NCI-H748 treated with DMSO at 0.1 percent for 48 hours (cell line): ENCODE data around the gene CCDC127.
A peak's percentile ranks its signal among the peaks of the same experiment; 100 is the strongest.

Source experiments
- DNase-seq: peaks from one replicate; lab custom pipeline; 2025; lab: John Stamatoyannopoulos, UW

Gene CCDC127

DNA sequence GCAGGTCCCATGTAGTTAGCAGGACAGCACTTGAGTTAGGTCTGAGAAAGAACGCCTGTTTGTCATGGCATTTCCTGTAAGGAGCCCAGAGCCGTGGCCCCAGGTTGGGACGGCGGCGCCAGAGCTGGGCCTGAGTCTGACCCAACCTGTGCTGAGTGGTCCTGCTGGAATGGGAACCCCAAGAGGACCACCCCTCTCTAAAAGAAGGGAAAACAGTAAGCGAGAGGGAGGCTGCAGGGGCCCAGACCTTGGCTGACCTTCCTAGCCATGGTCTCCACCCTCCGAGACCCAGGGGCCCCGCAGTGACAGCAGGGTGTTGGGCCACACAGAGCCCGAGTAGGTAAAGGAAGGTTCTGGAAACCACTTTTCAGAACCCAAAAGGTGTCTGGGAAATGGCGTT lies 28.5 kb downstream of the CCDC127 start:
- DNase-seq = no peak

DNA sequence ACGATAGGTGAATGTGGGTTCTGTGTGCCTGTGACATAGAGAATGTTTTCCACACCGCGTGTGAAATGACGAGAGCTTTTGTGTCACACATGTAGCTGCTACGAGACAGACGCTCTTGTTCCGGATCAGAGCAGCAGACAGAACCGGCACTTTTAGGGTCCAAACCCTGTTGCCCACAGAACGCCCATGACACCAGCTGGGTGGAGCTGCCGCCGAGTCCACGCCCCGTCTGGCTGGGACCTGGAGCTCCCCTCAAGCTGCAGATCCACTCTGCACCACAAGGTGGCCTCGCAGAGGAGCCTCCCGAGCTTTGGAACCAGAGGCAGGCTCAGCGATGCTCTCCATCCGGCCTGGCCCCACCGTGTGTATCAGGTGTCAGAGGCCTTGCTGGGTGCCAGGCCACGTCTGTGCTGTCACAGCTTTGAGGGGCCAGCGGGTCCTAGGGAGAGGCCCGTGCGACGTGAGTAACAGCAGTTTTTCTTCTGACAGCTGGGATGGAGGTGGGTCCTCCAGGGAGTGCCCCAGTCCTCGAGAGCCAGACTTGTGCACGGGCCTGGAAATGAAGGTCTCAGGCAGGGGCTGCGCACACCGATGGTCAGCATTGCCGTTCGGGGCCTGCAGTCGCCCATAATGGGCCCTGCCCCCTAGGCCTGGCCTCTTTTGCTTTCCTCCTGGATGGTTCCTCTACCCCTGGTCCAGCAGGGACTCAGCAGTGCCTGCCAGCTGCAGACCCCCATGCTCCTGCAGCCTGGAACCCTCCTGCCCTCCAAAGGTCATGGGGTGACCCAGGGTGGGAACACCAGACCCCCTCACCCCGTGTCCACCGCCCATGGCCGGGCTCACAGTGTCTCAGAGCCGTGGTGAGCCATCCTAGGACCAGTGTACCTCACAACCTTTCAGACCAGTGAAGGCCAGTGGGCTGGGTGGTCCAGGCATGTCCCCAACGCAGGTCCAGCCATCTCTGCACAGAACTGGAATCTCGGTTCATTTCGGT lies 29.2 kb downstream of the CCDC127 start:
- peak; percentile 94 for DNase-seq

DNA sequence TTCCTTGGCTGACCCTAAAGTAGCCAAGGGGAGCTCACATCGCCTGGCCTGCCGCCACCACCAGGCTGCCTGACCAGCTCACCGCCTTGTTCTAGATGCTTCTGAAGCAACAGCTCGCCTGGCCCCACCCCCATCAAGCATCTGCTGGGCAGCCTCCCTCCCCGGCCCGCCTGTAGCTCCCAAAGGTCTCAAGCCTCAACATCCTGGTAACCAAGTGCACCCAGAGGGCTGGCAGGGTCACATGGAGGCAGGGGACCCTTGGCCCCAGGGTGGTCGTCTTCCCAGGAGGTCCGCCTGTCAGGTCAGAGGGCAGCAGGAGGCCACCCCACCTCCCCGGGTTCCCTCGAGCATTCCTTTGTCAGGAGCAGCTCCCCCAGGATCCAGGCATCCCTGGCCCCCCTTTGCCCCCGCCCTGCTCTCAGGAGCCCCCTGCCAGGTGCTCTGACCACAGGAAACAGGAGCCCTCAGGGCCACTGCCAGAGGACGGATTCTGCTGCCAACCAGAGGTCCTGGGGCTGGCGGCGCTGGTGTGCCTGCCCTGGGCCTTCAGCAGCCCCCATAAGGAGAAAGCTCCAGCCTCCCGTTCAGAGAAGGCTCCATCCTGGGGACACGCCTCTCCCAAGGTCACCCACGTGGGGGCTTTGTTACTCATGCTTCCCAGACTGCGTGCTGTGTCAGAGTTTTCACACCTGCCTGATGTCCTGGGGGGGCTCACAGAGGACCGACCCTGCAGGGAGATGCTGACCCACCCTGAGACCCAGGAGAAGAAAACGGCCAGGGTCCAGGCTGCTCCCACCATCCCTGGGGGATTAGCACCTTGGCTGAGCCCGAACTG lies 30.1 kb downstream of the CCDC127 start:
- no peak for DNase-seq

DNA sequence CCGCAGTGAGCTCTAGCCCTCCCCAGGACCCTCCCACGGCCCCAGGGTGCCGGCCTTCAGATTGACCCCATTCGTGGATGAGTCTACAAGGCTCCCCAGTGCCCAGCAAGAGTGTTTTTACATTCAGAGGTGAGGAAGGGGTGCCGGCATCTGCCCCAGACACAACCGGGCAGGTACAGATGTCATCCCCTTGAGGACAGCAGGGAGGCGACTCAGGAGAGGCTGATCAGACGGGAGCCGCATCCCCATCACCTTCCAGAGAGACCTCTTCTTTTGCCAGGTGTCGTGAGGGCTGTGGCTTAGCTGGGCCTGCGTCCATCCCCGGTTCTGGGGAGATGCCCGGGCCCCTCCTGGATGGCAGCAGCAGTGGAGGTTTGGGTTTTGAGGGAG lies 30.9 kb downstream of the CCDC127 start:
- no peak for DNase-seq

DNA sequence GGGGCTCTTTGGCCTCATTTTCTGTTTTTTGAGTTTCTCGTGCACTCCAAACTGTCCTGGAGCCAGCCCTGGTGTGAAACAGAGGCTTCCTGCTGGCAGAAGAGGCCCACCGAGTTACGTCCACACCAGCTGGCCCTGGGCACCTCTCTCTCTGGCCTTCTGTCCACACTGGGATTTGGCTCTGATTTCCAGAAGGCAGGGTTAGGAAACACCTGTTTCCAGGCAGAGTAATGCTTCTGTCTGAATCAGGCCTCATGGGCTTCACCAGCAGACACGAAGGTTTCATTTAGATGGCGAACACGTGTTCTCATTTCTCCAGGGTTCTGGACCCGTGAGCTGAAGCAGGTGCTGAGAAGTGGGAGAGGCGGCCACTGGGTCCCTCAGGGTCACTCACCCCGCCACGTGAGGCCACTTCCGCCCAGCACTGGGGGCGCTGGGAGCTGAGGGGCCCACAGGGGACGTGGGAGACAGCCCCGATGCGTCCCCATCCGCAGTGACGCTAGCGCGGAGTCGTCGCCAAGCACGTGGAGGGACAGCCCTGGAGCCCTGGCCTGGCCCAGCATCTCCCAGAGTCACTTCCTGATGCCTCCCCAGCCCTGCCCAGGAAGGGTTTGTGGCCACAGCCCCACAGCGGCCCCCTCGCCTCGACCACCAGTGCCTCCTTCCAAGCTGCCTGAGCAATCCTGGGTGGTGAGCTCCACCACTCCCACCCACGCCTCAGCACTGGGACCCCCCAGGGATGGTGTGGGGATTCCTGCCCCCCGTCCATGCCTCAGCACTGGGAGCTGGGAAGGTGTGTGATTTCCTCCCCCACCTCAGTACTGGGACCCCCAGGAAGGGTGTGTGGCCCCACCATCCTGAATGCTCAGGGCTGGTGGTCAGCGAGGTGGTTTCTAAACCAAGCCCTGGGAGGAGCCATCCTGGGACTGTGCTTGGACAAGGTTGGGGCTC lies 31.6 kb downstream of the CCDC127 start:
- DNase-seq = no peak

DNA sequence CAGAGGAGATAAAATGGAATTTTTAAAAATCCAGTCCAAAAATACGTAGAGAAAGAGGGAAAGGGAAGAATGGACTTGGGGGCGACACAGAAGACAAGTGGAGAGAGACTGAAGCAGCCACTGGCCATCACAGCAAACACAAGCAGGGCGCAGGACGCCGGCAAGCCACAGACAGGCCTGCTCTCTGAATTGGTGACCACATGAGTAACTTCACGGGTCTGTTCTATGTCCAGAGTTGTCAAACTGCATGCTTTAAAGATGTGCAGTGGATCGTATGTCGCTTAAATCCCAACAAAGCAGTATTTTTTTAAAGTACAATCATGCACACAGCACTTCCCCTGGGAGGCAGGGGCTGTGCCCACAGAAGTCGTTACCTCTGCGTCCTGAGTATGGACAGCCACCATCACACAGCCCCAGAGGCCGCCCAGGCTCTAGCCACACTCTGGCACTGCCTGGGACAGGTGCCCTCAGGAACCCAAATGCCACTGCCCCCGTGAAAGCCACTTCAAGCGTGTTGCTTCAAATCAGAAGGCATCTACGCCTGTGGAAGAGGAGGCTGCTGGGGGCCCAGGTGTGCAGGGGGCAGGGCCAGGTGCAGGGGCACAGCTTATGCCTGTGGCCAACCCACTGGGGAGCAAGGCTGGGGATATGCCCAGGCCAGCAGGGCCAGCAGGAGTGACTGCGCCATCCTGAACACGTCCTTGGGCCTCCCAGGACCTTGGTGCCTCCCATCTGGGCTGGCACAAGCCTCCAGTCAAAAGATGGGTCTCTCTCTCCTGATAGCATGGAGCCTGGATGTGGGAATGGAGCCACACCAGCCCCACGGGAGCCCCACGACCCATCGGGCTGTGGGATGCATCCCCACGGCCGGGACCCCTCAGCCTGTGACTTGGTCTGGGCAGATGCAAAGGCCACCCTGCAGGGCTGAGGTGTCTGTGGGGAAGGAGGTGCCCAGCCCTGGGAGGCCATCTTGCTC lies 32.6 kb downstream of the CCDC127 start:
- DNase-seq = no peak

DNA sequence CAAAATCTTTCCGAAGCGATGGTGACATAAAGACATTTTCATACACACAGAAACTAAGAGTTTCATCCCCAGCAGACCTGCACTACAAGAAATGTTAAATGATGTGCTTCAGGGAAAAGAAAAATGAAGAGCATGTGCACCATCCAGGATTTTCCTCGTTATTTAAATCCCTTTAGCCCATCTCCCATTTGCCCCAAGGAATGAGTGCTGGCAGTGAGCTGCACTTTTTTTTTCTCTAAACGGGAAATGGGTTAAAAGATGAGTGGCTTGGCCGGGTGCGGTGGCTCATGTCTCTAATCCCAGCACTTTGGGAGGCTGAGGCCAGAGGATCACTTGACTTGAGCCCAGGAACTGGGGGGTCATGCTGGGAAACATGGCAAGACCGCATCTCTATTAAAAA lies 33.5 kb downstream of the CCDC127 start:
- no peak for DNase-seq

DNA sequence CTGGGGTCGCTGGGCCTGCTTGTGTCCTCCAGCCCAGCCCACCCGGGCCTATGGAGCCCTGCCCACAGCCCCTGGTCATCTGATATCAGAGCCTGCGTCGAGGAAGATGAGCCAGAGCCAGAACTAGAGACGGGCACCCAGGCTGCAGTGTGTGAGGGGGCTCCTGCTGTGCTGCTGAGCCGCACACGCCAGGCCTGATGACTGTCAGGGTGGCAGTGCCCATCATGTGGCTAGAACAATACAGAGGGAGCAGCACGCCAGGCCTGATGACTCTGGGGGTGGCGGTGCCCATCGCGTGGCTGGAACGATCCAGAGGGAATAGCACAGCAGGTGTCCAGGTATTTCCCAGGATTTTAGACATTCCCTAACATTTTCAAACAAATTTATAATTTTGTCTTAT lies 35.8 kb downstream of the CCDC127 start:
- no peak for DNase-seq

DNA sequence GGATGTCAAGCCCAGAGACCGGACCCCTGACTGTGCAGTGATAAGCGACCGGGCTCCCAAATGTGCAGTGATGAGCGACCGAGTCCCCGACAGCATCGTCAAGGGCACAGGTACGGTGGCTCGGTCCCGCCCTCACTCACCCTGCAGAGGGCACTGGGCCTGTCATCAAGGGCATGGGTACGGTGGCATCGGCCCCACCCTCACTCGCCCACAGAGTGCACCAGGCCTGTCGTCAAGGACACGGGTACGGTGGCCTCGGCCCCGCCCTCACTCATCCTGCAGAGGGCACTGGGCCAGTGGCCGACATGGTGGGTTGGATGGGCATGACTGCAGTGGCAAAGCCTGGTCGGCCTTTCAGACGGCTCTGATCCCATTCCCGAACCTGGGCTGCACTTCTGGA lies 36.4 kb downstream of the CCDC127 start:
- DNase-seq = no peak

DNA sequence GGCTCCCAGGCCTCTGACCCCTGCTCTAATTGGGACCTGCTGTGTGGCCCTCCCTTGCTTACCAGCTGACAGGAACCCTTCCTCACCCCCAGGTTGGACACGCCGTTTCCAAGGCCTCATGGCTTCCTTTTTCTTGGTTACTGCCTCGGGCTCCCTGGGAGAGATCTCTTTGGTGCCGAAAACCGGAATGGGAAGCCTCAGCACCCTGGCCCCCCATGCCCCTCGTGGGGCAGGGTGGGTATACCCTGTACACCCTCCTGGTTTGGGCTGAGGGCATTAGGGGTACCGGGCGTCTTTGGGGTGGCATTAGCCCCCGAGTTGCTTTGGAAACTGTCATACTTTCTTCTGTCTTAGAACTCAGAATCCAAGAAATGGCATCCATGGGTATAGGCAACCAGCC lies 36.8 kb downstream of the CCDC127 start:
- no peak for DNase-seq

DNA sequence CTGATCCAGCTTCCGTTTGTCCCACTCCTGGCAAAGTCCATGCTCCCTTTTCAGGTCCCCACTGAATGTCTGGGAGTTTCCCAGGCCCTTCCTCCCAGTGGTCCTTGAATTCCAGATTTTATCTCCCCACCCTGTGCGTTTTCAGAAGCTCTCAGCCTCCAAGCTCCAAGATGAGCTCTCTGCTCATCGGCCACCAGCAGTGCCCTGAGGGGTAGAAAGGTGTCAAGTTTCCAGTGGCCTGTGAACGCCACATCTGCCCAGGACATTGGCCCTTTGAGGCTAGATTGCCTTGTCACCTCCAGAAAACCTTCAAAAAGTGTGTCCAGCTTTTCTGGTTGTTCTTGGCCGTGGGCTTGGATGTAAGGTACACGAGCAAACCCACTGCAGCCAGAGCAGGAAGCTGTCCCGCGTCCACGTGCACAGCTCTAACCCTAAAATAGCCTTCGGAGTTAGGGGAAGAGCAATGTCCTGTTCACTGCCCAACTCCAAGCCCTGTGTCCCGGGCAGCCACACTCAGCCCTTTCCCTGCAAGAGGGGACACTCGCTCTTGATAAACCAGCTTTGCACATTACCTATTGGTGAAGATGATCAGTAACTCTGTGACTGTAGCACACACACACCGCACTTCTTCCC lies 37.6 kb downstream of the CCDC127 start:
- DNase-seq = no peak

DNA sequence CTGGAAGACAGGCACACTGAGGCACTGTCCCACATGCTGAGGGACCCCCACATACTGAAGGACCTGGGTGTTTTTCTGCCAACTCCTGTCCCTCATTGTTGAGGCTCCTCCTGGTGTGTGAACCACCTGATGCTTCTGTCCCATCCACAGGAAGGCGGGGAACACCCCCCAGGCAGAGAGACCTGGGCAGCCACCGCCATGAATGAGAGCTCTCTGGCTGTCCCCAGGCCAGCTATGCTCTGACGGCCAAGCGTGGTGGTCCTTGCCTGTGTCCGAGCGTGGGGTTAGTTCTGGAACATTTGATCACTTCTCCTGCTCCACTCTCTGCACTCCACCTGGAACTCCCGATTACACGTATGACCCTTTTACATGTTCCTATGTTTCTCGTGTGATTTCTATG lies 38.6 kb downstream of the CCDC127 start:
- no peak for DNase-seq

DNA sequence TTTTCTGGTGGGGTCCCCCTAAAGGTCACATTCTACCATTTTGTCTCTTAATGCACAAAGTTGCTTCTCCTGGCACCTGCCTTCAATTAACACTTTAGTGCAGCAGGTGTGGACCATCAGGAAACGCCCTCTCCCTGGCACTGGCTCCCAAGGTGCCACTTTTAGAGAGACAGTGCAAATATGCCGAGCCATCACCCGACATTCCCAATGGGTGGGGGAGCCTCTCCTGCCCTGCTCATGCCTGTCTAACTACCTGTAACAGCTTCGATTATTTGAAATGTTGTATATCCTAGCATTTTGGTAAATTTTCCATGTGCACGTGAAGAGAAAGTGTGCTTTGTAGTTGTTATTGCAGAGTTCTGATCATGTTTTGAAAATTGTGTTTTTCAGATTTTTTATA lies 39.8 kb downstream of the CCDC127 start:
- no peak for DNase-seq

DNA sequence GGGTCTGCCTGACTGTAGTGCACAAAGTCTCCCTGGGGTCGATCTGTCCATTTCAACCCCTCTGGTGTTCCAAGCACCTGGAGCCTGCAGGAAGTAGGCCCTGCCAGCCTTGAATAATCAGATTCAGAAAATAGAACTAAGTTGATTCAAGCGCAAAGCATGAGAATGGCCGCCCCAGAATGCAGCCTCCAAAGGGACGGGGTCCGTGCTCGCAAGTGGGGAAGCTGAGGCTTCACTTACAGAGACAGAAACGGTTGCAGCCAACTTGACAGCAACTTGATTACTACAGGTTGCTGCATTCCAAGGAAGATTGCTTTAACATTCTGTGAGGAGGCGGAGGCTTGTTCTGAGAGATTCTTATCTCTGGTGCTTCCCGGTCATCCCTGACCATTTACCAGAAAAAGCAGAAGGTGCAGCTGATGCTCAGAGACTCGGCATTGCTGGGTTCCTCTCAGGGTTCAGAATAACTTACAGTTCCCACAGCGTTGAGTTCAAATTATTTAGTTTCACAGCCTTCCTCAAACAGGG lies 41.6 kb downstream of the CCDC127 start:
- DNase-seq = no peak

DNA sequence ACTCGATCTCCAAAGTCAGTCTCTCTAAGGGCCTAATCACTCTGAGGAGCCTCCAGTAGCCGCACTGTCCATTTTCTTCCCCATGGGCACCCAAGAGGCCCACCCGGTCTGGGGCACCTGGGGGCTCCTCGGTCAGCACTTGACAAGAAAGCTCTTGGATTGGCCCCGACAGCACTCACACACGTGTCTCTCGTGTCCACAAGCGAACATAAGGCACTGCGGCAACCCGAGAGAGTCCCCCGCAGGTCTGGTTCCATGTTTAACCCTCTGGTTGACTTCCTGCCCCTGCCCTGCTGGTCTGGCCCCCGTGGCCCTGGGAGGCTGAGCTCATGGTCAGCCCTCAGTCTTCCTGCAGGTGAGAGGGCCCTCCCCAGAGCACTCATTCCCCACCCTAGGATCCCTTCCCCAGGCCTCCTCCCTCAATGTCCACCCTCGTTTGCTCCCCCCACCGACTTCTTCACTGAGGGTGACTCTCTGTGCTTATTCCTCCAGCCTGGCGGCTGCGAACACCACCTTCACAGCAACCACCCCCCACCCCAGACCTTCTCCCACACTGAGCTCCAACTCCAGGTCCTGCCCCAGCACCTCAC lies 43.0 kb downstream of the CCDC127 start:
- DNase-seq = no peak

DNA sequence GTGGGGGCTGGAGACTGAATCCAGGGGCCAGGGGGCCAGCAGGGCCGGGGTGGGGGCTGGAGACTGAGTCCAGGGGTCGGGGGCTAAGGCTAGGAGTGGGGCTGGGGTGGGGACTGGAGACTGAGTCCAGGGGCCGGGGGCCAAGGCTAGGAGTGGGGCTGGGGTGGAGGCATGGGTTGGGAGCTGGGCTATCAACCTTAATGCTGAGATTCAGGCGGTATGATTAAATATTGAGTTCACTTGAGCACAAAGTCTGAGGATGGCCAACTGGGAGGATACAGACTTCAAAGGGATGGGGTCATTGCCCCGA lies 43.7 kb downstream of the CCDC127 start:
- no peak for DNase-seq

DNA sequence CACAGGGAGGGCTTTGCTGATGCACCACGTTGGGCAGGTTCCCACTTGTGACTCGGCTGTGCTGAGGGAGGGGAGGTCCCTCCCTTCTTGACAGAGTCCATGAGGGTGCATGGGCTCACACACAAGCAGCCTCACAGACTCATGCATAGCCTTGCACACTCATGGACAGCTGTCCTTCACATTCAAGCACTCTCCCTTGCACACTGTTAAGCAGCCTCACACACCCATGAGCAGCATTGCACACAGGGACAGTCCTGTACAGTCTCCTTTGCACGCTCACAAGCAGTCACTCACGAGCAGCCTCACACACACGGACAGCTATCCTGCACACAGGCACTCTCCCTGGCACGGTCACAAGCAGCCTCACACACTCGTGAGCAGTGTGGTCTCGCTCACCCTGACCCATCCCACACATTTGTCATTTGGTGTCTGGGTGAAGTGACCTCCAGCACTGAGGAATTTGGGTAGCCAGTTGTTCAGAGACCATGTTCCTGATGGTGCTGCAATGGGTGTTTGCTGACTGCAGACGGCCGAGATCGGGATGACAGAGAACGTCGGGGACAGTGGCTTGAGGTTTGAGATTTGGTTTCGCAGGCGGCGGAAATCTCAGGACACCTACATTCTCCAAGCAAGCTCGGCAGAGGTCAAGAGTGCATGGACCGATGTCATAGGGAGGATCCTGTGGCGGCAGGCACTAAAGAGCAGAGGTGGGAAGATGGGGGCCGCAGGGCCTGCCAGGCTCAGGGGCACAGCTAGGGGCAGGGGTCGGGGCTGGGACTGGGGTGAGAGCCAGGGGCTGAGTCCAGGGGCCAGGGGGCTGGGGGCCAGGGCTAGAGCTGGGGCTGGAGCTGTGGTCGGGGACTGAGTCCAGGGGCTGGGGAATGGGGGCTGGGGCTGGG lies 44.3 kb downstream of the CCDC127 start:
- no peak for DNase-seq

DNA sequence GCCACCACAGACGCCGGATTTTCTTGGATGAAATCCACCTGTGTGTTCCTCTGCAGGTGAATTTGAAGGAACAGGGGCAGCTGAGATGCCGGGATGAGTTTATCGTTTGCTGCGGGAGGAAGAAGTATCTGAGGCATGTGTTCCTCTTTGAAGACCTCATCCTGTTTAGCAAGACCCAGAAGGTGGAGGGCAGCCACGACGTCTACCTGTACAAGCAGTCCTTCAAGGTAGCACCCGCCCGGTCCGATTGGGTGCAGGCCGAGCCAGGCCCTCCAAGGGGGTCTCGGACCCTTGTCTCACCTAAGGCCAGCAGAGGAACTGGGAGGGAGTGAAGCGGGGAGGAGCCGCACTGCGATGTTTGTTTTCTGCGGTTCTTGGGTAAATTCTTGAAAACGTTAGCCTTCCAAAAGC lies 45.1 kb downstream of the CCDC127 start:
- no peak for DNase-seq

DNA sequence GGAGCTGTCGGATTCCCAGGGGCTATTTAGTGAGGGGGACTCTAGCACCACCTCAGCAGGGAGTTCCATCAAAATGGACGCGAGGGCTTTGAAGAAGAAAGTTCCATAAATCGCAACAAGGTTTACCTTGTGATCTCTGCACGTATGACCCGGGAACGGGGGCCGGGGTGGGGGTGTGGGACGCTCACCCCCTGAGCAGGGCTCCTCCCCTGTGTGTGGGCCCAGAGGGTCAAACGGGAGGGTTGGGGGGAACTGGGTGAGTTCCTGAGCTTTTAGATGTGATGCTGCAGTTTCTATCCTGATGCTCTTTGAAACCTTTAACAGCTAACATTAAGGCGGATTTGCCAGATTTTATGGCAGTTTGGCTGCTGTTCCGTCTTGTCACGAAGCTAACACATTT lies 45.5 kb downstream of the CCDC127 start:
- no peak for DNase-seq
